HG02763 (cell line): ENCODE results near the gene KAT6B.
"Not testable (repeated sequence)": the region's sequence is repeated elsewhere in the genome, so short reads cannot be mapped to it uniquely, and the experiment has no call there.

Experiments used
- ATAC-seq: cut with Tn5 transposase; IDR thresholded peaks from one replicate; pipeline ENCODE4 v1.9.1; 2021; ENCODE audit warnings: mild to moderate bottlenecking, moderate library complexity; ENCODE audit not compliant: unreplicated experiment

Gene KAT6B

DNA sequence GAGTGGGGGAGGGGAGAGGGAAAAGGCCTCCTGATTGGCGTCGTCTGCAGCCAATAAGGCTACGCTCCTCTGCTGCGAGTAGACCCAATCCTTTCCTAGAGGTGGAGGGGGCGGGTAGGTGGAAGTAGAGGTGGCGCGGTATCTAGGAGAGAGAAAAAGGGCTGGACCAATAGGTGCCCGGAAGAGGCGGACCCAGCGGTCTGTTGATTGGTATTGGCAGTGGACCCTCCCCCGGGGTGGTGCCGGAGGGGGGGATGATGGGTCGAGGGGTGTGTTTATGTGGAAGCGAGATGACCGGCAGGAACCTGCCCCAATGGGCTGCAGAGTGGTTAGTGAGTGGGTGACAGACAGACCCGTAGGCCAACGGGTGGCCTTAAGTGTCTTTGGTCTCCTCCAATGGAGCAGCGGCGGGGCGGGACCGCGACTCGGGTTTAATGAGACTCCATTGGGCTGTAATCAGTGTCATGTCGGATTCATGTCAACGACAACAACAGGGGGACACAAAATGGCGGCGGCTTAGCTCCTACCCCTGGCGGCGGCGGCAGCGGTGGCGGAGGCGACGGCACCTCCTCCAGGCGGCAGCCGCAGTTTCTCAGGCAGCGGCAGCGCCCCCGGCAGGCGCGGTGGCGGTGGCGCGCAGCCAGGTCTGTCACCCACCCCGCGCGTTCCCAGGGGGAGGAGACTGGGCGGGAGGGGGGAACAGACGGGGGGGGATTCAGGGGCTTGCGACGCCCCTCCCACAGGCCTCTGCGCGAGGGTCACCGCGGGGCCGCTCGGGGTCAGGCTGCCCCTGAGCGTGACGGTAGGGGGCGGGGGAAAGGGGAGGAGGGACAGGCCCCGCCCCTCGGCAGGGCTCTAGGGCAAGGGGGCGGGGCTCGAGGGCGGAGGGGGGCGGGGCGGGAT, at the start of gene KAT6B:
KAT6B (plus strand) TSS at position 459 of the 903 bp plus-strand sequence. CDS start 16,258 bp downstream, outside the sequence.
- peak; percentile 87 for ATAC-seq

- ATAC-seq: no peak
Observed at GRCh38 chr10:74778436-74779094, 47.8 kb upstream of the KAT6B start.

- ATAC-seq: not testable (repeated sequence)
Observed at GRCh38 chr10:74781870-74782269, 44.5 kb upstream of the KAT6B start.

GRCh38 chr10:74784462-74784861, 41.9 kb upstream of the KAT6B start:
- ATAC-seq: no peak

DNA sequence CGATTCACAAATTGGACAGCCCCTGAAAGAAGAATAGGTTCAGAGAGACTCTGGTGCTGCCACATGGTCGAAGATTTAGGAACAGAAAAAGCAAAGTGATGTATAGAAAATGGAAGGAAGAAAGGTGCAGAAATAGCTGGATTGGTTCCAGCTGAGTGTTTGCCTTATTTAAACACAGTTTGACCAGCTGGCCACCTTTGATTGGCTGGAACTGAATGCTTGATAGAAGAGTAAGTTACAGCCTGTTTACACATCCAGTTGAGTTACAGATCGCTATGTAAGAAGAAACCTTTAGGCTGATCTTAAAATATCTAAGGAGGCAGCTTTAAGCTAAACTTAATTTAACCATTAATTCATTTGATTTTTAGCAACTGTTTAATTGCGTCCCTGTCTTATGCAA, 40.3 kb upstream of the KAT6B start:
- ATAC-seq: no peak

DNA sequence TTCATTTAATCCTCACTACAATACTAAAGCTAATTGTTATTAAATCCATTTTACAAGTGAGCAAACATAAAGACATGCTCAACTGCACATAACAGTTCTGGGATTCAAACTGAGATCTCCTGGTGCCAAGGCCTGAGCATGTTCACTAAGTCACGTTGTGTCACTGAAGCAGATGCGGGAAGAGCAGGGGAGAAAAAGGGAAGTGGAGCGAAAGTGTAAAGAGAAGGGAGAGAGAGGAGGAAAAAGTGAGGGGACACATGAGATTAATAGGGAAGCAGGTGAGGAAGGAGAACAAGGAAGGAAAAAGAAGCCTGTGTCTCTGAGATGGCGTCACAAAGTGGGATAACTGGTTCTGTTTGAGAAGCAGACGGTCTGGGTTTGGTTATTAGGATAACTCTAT, 38.9 kb upstream of the KAT6B start:
- ATAC-seq: no peak

DNA sequence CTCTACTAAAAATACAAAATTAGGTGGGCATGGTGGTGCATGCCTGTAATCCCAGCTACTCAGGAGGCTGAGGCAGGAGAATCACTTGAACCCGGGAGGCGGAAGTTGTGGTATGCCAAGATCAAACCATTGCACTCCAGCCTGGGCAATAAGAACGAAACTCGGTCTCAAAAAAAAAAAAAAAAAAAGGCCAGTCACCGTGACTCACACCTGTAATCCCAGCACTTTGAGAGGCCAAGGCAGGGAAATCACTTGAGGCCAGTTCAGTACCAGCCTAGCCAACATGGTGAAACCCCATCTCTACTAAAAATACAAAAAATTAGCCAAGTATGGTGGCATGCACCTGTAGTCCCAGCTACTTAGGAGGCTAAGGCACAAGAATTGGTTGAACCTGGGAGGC, 34.4 kb upstream of the KAT6B start:
- not testable (repeated sequence) for ATAC-seq

- no peak for ATAC-seq
Observed at GRCh38 chr10:74792726-74793125, 33.7 kb upstream of the KAT6B start.

GRCh38 chr10:74793240-74793639, 33.2 kb upstream of the KAT6B start:
- ATAC-seq: not testable (repeated sequence)

DNA sequence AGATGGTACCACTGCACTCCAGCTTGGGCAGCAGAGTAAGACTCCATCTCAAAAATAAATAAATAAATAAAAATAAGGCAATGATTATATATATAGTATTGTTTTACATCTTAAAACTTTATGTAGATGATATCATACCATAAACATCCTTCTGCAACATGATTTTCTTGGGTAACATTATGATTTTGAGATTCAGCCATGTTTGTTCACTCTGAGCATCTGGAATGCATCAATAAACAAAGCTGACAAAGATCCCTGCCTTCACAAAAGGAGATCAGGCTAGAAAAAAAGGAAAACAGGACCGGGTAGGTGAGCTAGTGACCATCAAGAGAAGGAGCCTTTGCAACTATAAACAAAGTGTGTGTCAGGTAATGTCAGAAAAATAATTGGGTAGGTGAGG, 31.9 kb upstream of the KAT6B start:
- ATAC-seq: no peak

DNA sequence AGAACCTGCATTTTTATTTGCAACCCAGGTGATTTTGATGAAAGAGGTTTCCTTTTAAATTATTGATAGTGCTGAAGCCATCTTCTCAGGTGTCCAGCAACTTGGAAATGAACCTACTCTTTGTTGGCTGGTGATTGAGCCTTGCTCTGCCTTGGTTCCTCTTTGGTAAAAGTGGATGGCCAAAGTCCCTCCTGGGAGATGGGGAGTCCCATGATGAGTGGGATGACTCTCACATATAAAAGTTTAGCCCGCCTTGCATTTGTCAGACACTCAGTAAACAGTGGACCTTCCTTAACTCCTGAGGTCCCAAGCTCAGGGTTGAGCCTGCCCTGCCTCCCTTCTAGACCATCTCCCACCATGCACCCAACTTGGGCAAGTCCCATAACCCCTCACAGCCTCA, 28.9 kb upstream of the KAT6B start:
- ATAC-seq: no peak

GRCh38 chr10:74799721-74800221, 26.6 kb upstream of the KAT6B start:
- ATAC-seq: no peak

- no peak for ATAC-seq
Observed at GRCh38 chr10:74801447-74801846, 25.0 kb upstream of the KAT6B start.

DNA sequence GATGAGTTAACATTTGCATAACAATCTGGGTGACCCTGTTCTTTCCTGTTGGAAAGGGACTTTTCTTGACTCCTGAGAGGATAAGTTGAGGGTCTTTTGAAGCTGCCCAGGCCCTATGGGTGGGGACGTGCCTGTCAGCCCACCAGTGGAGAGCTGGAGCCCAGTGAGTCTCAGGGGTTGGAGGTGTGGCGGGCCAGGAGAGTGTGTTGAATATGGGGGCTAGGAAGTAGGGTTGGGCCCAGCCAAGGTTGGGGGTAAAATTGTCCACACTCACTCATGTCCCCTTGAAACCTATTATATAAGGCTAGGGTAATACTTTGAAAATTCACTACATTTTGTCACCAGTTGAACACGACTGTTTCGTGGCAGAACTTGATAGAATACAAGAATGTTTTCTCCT, 17.9 kb upstream of the KAT6B start:
- no peak for ATAC-seq

- no peak for ATAC-seq
Observed at GRCh38 chr10:74810087-74810486, 16.3 kb upstream of the KAT6B start.

- no peak for ATAC-seq
Observed at GRCh38 chr10:74813381-74814259, 12.8 kb upstream of the KAT6B start.

- no peak for ATAC-seq
Observed at GRCh38 chr10:74814797-74815196, 11.6 kb upstream of the KAT6B start.

DNA sequence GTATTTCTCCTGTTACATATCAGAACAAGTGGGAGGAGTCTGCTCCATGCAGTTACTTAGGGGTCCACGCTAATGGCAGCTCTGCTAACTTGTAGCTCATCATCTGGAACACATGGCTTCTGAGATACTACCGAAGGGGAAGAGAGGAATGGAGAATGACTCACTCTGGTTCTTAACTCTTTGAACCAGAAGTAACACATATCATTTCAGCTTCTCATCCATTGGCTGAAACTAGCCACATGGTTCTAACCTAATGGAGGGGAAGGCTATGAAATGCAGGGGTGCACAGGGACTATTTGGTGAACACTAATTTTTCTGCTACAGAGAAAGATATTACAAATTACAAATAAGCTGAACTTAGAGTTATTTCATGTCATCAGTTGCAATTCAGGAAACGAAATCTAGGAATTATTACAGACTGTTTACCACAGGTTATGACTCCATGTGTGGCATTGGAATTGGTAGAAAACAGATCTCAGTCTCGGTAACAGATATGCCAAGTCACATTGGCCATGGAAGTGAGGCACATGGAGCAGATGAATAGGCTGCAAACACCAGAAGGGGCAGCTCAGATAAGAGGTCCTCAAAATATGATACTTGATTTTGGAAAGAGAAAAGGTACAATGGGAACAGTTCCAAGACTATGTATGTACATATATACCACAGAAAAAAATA, 9.4 kb upstream of the KAT6B start:
- no peak for ATAC-seq

- no peak for ATAC-seq
Observed at GRCh38 chr10:74821501-74821900, 4.9 kb upstream of the KAT6B start.

GRCh38 chr10:74822101-74822500, 4.3 kb upstream of the KAT6B start:
- ATAC-seq: no peak
